ENCODE data around the gene PCDHGA1. TPM values are rescaled to one million over a fixed set of nuclear protein-coding genes. Genes with fewer than 3 reads are reported as not detected.

PCDHGA1 gene
- polyA plus RNA-seq, 1 donor from 2014 or later = 0.19 TPM

- peak overlapping the region; percentile 84 for H3K27ac ChIP-seq (ENCODE audit: low read length)
- H3K9me3 ChIP-seq (ENCODE audit: low read length) = peaks cover 30% of the 10 kb centered on the region
- peak overlapping the region; percentile 59 for H3K4me2 ChIP-seq (ENCODE audit: low read length)
- peak overlapping the region; percentile 73 for H3K4me3 ChIP-seq (ENCODE audit: low read length)
- H4K20me1 ChIP-seq (ENCODE audit: insufficient read depth) = no peaks in the 10 kb centered on the region
- H3K9ac ChIP-seq (ENCODE audit: low read length) = peak overlapping the region; percentile 67
- peaks cover 4% of the 10 kb centered on the region for H3F3A ChIP-seq (ENCODE audit: insufficient read depth, low read length, poor library complexity, severe bottlenecking)
- no peak for TF ChIP-seq EP300 (conservative IDR thresholded peaks at IDR 0.05; ENCODE audit: poor library complexity, severe bottlenecking)
- no peak for TF ChIP-seq REST (IDR thresholded peaks at IDR 0.05; ENCODE audit: borderline replicate concordance)
- TF ChIP-seq TAF1 (IDR thresholded peaks at IDR 0.05; ENCODE audit: low read depth) = no peak
- no peak for TF ChIP-seq MXI1 (conservative IDR thresholded peaks at IDR 0.05; ENCODE audit: poor library complexity, severe bottlenecking)
- TF ChIP-seq RAD21 (conservative IDR thresholded peaks at IDR 0.05) = no peak
- no peak for TF ChIP-seq EZH2 (IDR thresholded peaks at IDR 0.05; ENCODE audit: borderline replicate concordance, insufficient read depth, low read length, poor library complexity, severe bottlenecking)
- TF ChIP-seq POLR2AphosphoS5 (IDR thresholded peaks at IDR 0.05) = no peak
- TF ChIP-seq CTCF (IDR thresholded peaks at IDR 0.05; ENCODE audit: poor library complexity, severe bottlenecking) = no peak
- no peak for TF ChIP-seq SMC3 (conservative IDR thresholded peaks at IDR 0.05; ENCODE audit: poor library complexity)
- H3K9me2 ChIP-seq (ENCODE audit: insufficient read depth, low read length) = no peaks in the 10 kb centered on the region
- no peaks in the 10 kb centered on the region for H3K27me3 ChIP-seq (ENCODE audit: insufficient read depth, low read depth, low read length)
- peaks cover 8% of the 10 kb centered on the region for H3K36me3 ChIP-seq (ENCODE audit: insufficient read depth, low read length)
- no peak overlapping the region for H2AFZ ChIP-seq (ENCODE audit: low read depth, low read length)
- peaks cover 11% of the 10 kb centered on the region for H3K79me2 ChIP-seq (replicated peaks; ENCODE audit: insufficient read depth, low read length)
Observed at GRCh38 chr5:141485321-141486055, 155.2 kb downstream of the PCDHGA1 start.

GRCh38 chr5:141486091-141486490, 155.8 kb downstream of the PCDHGA1 start:
- no peaks in the 10 kb centered on the region for H3K9me2 ChIP-seq (ENCODE audit: insufficient read depth, low read length)
- peak overlapping the region; percentile 73 for H3K4me3 ChIP-seq (ENCODE audit: low read length)
- no peak overlapping the region for H3K27ac ChIP-seq (ENCODE audit: low read length)
- H3K36me3 ChIP-seq (ENCODE audit: insufficient read depth, low read length) = peaks cover 14% of the 10 kb centered on the region
- no peaks in the 10 kb centered on the region for H3K27me3 ChIP-seq (ENCODE audit: insufficient read depth, low read depth, low read length)
- H2AFZ ChIP-seq (ENCODE audit: low read depth, low read length) = no peak overlapping the region
- no peak for TF ChIP-seq RAD21 (conservative IDR thresholded peaks at IDR 0.05)
- no peak for TF ChIP-seq EZH2 (IDR thresholded peaks at IDR 0.05; ENCODE audit: borderline replicate concordance, insufficient read depth, low read length, poor library complexity, severe bottlenecking)
- no peak for TF ChIP-seq POLR2AphosphoS5 (IDR thresholded peaks at IDR 0.05)
- no peak for TF ChIP-seq SMC3 (conservative IDR thresholded peaks at IDR 0.05; ENCODE audit: poor library complexity)
- no peak for TF ChIP-seq CTCF (IDR thresholded peaks at IDR 0.05; ENCODE audit: poor library complexity, severe bottlenecking)
- TF ChIP-seq EP300 (conservative IDR thresholded peaks at IDR 0.05; ENCODE audit: poor library complexity, severe bottlenecking) = no peak
- TF ChIP-seq REST (IDR thresholded peaks at IDR 0.05; ENCODE audit: borderline replicate concordance) = no peak
- no peak overlapping the region for H3K4me2 ChIP-seq (ENCODE audit: low read length)
- peaks cover 4% of the 10 kb centered on the region for H3F3A ChIP-seq (ENCODE audit: insufficient read depth, low read length, poor library complexity, severe bottlenecking)
- H3K9ac ChIP-seq (ENCODE audit: low read length) = no peak overlapping the region
- peaks cover 10% of the 10 kb centered on the region for H3K79me2 ChIP-seq (replicated peaks; ENCODE audit: insufficient read depth, low read length)
- peaks cover 36% of the 10 kb centered on the region for H3K9me3 ChIP-seq (ENCODE audit: low read length)
- H4K20me1 ChIP-seq (ENCODE audit: insufficient read depth) = no peaks in the 10 kb centered on the region
